GM12878 (cell line): ENCODE results near the gene PARP15. TPM values are rescaled to one million over a fixed set of nuclear protein-coding genes. Genes with fewer than 3 reads are reported as not detected.

Experiments
- ATAC-seq: fragments of 200-7000 bp; cut with Tn5 transposase; 3 replicates; pipeline ENCODE4 v1.9.1; 2020; ENCODE audit warnings: mild to moderate bottlenecking, moderate library complexity
- BruUV-seq: library from RNA; stranded (reverse); fragments of 400-500 nt; replicated peaks from 2 replicates; lab custom pipeline; 2021; lab: Mats Ljungman, UMichigan
- CTCF ChIA-PET: fragments of 300-600 bp; sonication (Branson Sonifier 250); formaldehyde crosslinking; extraction: SDS; loops from one replicate; lab custom pipeline; 2021; ENCODE audit warnings: inconsistent platforms; lab: Yijun Ruan, JAX
- POLR2A ChIA-PET: fragments of 350-600 bp; formaldehyde crosslinking; extraction: SDS; loops from one replicate; lab custom pipeline; 2021; ENCODE audit warnings: inconsistent platforms; lab: Charles Lee
- RAD21 ChIA-PET: fragments of 300-600 bp; sonication (Branson Sonifier 250); formaldehyde crosslinking; loops from one replicate; lab custom pipeline; 2023; ENCODE audit warnings: antibody characterized with exemption; ENCODE audit not compliant: unreplicated experiment; lab: Charles Lee
- SMC1A ChIA-PET: fragments of 300-600 bp; sonication (Branson Sonifier 250); formaldehyde crosslinking; loops from one replicate; lab custom pipeline; 2023; ENCODE audit not compliant: unreplicated experiment, uncharacterized antibody; lab: Charles Lee
- DNase-seq: peaks from one replicate; pipeline ENCODE4 v3.0.0-alpha.2; 2011; ENCODE audit warnings: low read depth, low spot score
- FAIRE-seq: peaks from 3 replicates; lab custom pipeline; 2011; peaks lifted over from hg19 to GRCh38; lab: Jason Lieb, UNC
- H2AFZ ChIP-seq: 2 replicates; pipeline ENCODE4 v1.6.0; 2011; ENCODE audit warnings: low read depth, low read length, control low read depth; ENCODE audit not compliant: control insufficient read depth
- H3K27ac ChIP-seq: 2 replicates; pipeline ENCODE4 v1.5.1; 2011; ENCODE audit warnings: control low read depth; ENCODE audit not compliant: control insufficient read depth, insufficient read depth
- H3K27me3 ChIP-seq, 2 experiments: replicated peaks in 1 of 2; 2 replicates each; pipeline versions ENCODE4 v1.6.0 to v1.6.1; 2011; ENCODE audit warnings: low read length in 1 of 2; ENCODE audit not compliant: control insufficient read depth in 2 of 2, insufficient read depth in 2 of 2
- H3K36me3 ChIP-seq, 2 experiments: 2 replicates each; pipeline ENCODE4 v1.5.1; 2011; ENCODE audit warnings: low read length in 1 of 2; ENCODE audit not compliant: control insufficient read depth in 2 of 2, insufficient read depth in 2 of 2
- H3K4me1 ChIP-seq: 2 replicates; pipeline ENCODE4 v1.6.1; 2011; ENCODE audit warnings: mild to moderate bottlenecking, low read length, moderate library complexity, mixed read lengths; ENCODE audit not compliant: control insufficient read depth, insufficient read depth
- H3K4me2 ChIP-seq: 2 replicates; pipeline ENCODE4 v1.6.0; 2011; ENCODE audit warnings: control low read depth; ENCODE audit not compliant: control insufficient read depth, insufficient read depth
- H3K4me3 ChIP-seq: fragments of 200-600 bp; sonication (generic); 2 replicates; pipeline ENCODE4 v1.5.1; 2016
- H3K79me2 ChIP-seq: 2 replicates; pipeline ENCODE4 v1.6.0; 2011; ENCODE audit warnings: low read length; ENCODE audit not compliant: control insufficient read depth, insufficient read depth
- H3K9ac ChIP-seq: 2 replicates; pipeline ENCODE4 v1.8.0; 2011; ENCODE audit warnings: low read length, control low read depth, mixed read lengths; ENCODE audit not compliant: control insufficient read depth, insufficient read depth
- H3K9me3 ChIP-seq: replicated peaks from 3 replicates; pipeline ENCODE4 v1.5.1; 2011; ENCODE audit warnings: mild to moderate bottlenecking, low read length; ENCODE audit not compliant: control insufficient read depth, insufficient read depth
- H4K20me1 ChIP-seq: 2 replicates; pipeline ENCODE4 v1.6.0; 2011; ENCODE audit not compliant: control insufficient read depth, insufficient read depth
- BCL3 ChIP-seq: IDR thresholded peaks from 2 replicates; pipeline ENCODE4 v1.6.1; 2011; ENCODE audit warnings: borderline replicate concordance, low read depth, mild to moderate bottlenecking, moderate library complexity, low read length; ENCODE audit not compliant: insufficient read depth, poor library complexity, severe bottlenecking
- CHD4 ChIP-seq: fragments of 200-600 bp; sonication (generic); IDR thresholded peaks from 2 replicates; pipeline ENCODE4 v1.6.1; 2016; ENCODE audit warnings: mild to moderate bottlenecking
- EP300 ChIP-seq, 2 experiments: fragments of 150-350 bp in 1 of 2; IDR thresholded peaks; 2 replicates each; pipeline ENCODE4 v1.6.1; 2011 to 2012; ENCODE audit warnings: low read depth in 2 of 2, low read length in 2 of 2, borderline replicate concordance in 1 of 2, improper control_type of control experiment in 1 of 2, inconsistent platforms in 1 of 2; ENCODE audit not compliant: control insufficient read depth in 1 of 2
- IRF3 ChIP-seq: fragments of 450-650 bp; IDR thresholded peaks from 2 replicates; pipeline ENCODE4 v1.6.1; 2014; ENCODE audit warnings: mild to moderate bottlenecking
- JUND ChIP-seq: IDR thresholded peaks from 2 replicates; pipeline ENCODE4 v1.6.1; 2012; ENCODE audit warnings: low read depth, mild to moderate bottlenecking, low read length, improper control_type of control experiment, moderate library complexity
- MAX ChIP-seq: IDR thresholded peaks from 2 replicates; pipeline ENCODE4 v1.6.1; 2012; ENCODE audit warnings: low read depth, low read length, improper control_type of control experiment
- MTA2 ChIP-seq: fragments of 450-650 bp; IDR thresholded peaks from 2 replicates; pipeline ENCODE4 v1.6.1; 2016; ENCODE audit warnings: low read depth, mild to moderate bottlenecking, moderate library complexity
- NBN ChIP-seq: fragments of 450-650 bp; IDR thresholded peaks from 2 replicates; pipeline ENCODE4 v1.6.1; 2016
- PKNOX1 ChIP-seq: fragments of 450-650 bp; IDR thresholded peaks from 2 replicates; pipeline ENCODE4 v1.6.1; 2016; ENCODE audit warnings: mild to moderate bottlenecking
- SMC3 ChIP-seq: IDR thresholded peaks from 2 replicates; pipeline ENCODE4 v1.6.1; 2011; ENCODE audit warnings: low read length, improper control_type of control experiment, borderline replicate concordance
- USF2 ChIP-seq: IDR thresholded peaks from 2 replicates; pipeline ENCODE4 v1.6.1; 2011; ENCODE audit warnings: low read depth, low read length, improper control_type of control experiment, borderline replicate concordance
- ZNF207 ChIP-seq: fragments of 450-650 bp; IDR thresholded peaks from 2 replicates; pipeline ENCODE4 v1.6.1; 2014; ENCODE audit warnings: antibody characterized with exemption, mild to moderate bottlenecking, borderline replicate concordance
- ZNF687 ChIP-seq: fragments of 450-650 bp; IDR thresholded peaks from 2 replicates; pipeline ENCODE4 v1.6.1; 2017; ENCODE audit warnings: mild to moderate bottlenecking, moderate library complexity
- in situ Hi-C: fragments of 300-500 bp; cut with MboI; formaldehyde crosslinking; loops from 9 replicates; pipeline ENCODE4 v1.14.3; 2018; ENCODE audit warnings: mixed read lengths
- intact Hi-C: fragments of 100-400 bp; cut with micrococcal nuclease; formaldehyde crosslinking; loops from one replicate; pipeline ENCODE4 v1.14.2; 2022; ENCODE audit not compliant: unreplicated experiment
- polyA plus RNA-seq, 11 experiments: library from polyadenylated mRNA; depleted of rRNA in 4 of 11; unstranded in 6 of 11; stranded (reverse) in 5 of 11; fragments of >200 nt; fragmentation: Nextera tagmentation in 4 of 11; fragmentation: Illumina TruSeq in 1 of 11; extraction: Ambion mirVana in 4 of 11; extraction: Trizol in 1 of 11; gene quantifications; 1 replicate in 1 of 11; 2 replicates in 10 of 11; pipeline versions ENCODE4 v1.2.1 to v1.2.3, GENCODE V29; 2011 to 2016; ENCODE audit warnings: inconsistent platforms in 2 of 11, missing spikeins in 2 of 11, low read depth in 1 of 11
- total RNA-seq, 4 experiments: library from RNA; depleted of rRNA in 3 of 4; stranded (reverse); fragments of >200 nt in 3 of 4; fragmentation: Illumina TruSeq in 1 of 4; extraction: Trizol in 1 of 4; gene quantifications; 2 replicates each; pipeline versions ENCODE4 v1.2.1 to v1.2.3, GENCODE V29; 2013 to 2021

Gene PARP15
- total and polyA plus RNA-seq, 10 of the 15 experiments (the other 5 are each of a cell fraction or from before 2014, with no cell fraction given) = 9.0 to 234 (median 36.3) TPM

GRCh38 chr3:122594025-122594424 lies 16.6 kb downstream of the PARP15 start:
- SMC1A ChIA-PET = interaction anchor here (0.7 to 3.5 kb wide), 8 partner anchors 10 to 27 kb away, joined by 3 to 23 read pairs (median 4); no protein-coding TSS in a partner anchor
- H2AFZ ChIP-seq = no peak overlapping the region
- RAD21 ChIA-PET = interaction anchor here (0.6 to 1.3 kb wide), 3 partner anchors 23 to 85 kb away, joined by 3 to 7 read pairs (median 5); no protein-coding TSS in a partner anchor
- TF ChIP-seq EP300 (IDR thresholded peaks at IDR 0.05; ENCODE audit: borderline replicate concordance in 1 of 2, control insufficient read depth in 1 of 2, low read depth in 2 of 2, low read length in 2 of 2) = no peak
- no peak for TF ChIP-seq CHD4
- TF ChIP-seq IRF3 = no peak
- TF ChIP-seq ZNF687 = no peak
- no peak for TF ChIP-seq ZNF207
- TF ChIP-seq SMC3 = no peak
- TF ChIP-seq BCL3 = no peak
- TF ChIP-seq NBN = no peak
- TF ChIP-seq PKNOX1 = no peak
- no peak for TF ChIP-seq MTA2
- TF ChIP-seq JUND = no peak
- TF ChIP-seq MAX = no peak
- TF ChIP-seq USF2 = no peak

More at GRCh38 chr3:122594025-122594424, 16.6 kb downstream of the PARP15 start:
- H3K9ac ChIP-seq = no peak overlapping the region
- ATAC-seq (no peak), FAIRE-seq (peak; percentile 31), DNase-seq (no peak)
- BruUV-seq = no TSS peak
- in situ Hi-C loops = no loop called here
- no peak overlapping the region for H3K4me3 ChIP-seq
- H3K4me1 ChIP-seq = peaks cover 6% of the 10 kb centered on the region; the same call in 1 of the 2 replicates
- H3K9me3 ChIP-seq = peaks cover 2% of the 10 kb centered on the region; the same call in 1 of the 3 replicates
- no peaks in the 10 kb centered on the region for H4K20me1 ChIP-seq
- intact Hi-C loops = no loop called here
- CTCF ChIA-PET = interaction anchor here (0.9 to 3.4 kb wide), 5 partner anchors 10 to 201 kb away, joined by 3 to 12 read pairs (median 3); no protein-coding TSS in a partner anchor
- no peaks in the 10 kb centered on the region for H3K36me3 ChIP-seq
- no peaks in the 10 kb centered on the region for H3K27me3 ChIP-seq
- H3K27ac ChIP-seq = no peak overlapping the region
- peaks cover 6% of the 10 kb centered on the region for H3K79me2 ChIP-seq
- POLR2A ChIA-PET = interaction anchor here (1.0 to 1.4 kb wide), 3 partner anchors 10 to 27 kb away, joined by 3 read pairs; no protein-coding TSS in a partner anchor
- H3K4me2 ChIP-seq = no peak overlapping the region
